Neuronal stem cell (in vitro differentiated cells): Measurements from ENCODE around the gene NAA60.
A peak's percentile ranks its signal among the peaks of the same experiment; 100 is the strongest.
"Not testable (repeated sequence)": the region's sequence is repeated elsewhere in the genome, so short reads cannot be mapped to it uniquely, and the experiment has no call there.

ENCODE experiments used
- DNase-seq: peaks from one replicate; pipeline ENCODE4 v3.0.0-alpha.2; 2013; ENCODE audit warnings: low spot score
- H2AFZ ChIP-seq: one replicate; pipeline ENCODE4 v1.6.1; 2013; ENCODE audit warnings: mild to moderate bottlenecking, low read length, inconsistent platforms
- H2AK5ac ChIP-seq: 2 replicates; pipeline ENCODE4 v1.6.1; 2013; ENCODE audit warnings: low read depth, mild to moderate bottlenecking, inconsistent platforms, low read length, moderate library complexity, mixed read lengths
- H2BK120ac ChIP-seq: 2 replicates; pipeline ENCODE4 v1.6.1; 2013; ENCODE audit warnings: low read depth, mild to moderate bottlenecking, inconsistent platforms, low read length, moderate library complexity, mixed read lengths
- H2BK12ac ChIP-seq: one replicate; pipeline ENCODE4 v1.6.1; 2013; ENCODE audit warnings: low read length, inconsistent platforms
- H2BK15ac ChIP-seq: 2 replicates; pipeline ENCODE4 v1.6.1; 2013; ENCODE audit warnings: mild to moderate bottlenecking, low read length, inconsistent platforms, mixed read lengths
- H2BK5ac ChIP-seq: one replicate; pipeline ENCODE4 v1.6.1; 2013; ENCODE audit warnings: inconsistent platforms, mild to moderate bottlenecking, low read length, moderate library complexity
- H3K14ac ChIP-seq: one replicate; pipeline ENCODE4 v1.6.1; 2013; ENCODE audit warnings: low read length, inconsistent platforms
- H3K18ac ChIP-seq: 2 replicates; pipeline ENCODE4 v1.6.1; 2013; ENCODE audit warnings: low read length, inconsistent platforms
- H3K23ac ChIP-seq: 2 replicates; pipeline ENCODE4 v1.6.1; 2013; ENCODE audit warnings: low read depth, mild to moderate bottlenecking, mixed read lengths, low read length, inconsistent platforms; ENCODE audit not compliant: poor library complexity
- H3K27ac ChIP-seq: replicated peaks from 3 replicates; pipeline ENCODE4 v1.5.1; 2013; ENCODE audit warnings: low read length, inconsistent platforms
- H3K27me3 ChIP-seq, 3 experiments: 2 replicates each; pipeline ENCODE4 v1.6.1; 2013; ENCODE audit warnings: low read length in 3 of 3, mild to moderate bottlenecking in 2 of 3, inconsistent platforms in 1 of 3, low read depth in 1 of 3, mixed read lengths in 1 of 3, moderate library complexity in 1 of 3; ENCODE audit not compliant: control insufficient read depth in 3 of 3, insufficient read depth in 3 of 3
- H3K36me3 ChIP-seq, 2 donors: replicated peaks in 1 of 2; 2 replicates each; pipeline ENCODE4 v1.6.1; 2013; ENCODE audit warnings: low read length in 2 of 2; ENCODE audit not compliant: control insufficient read depth in 2 of 2, insufficient read depth in 2 of 2
- H3K4ac ChIP-seq: 2 replicates; pipeline ENCODE4 v1.6.1; 2013; ENCODE audit warnings: inconsistent platforms, mild to moderate bottlenecking, low read length, moderate library complexity
- H3K4me1 ChIP-seq, 2 donors: 1 replicate in 1 of 2; 2 replicates in 1 of 2; pipeline ENCODE4 v1.6.1; 2013; ENCODE audit warnings: low read length in 2 of 2, low read depth in 1 of 2; ENCODE audit not compliant: control insufficient read depth in 2 of 2, insufficient read depth in 1 of 2
- H3K4me2 ChIP-seq: one replicate; pipeline ENCODE4 v1.6.1; 2013; ENCODE audit warnings: mild to moderate bottlenecking, low read length, inconsistent platforms; ENCODE audit not compliant: insufficient read depth, poor library complexity, severe bottlenecking
- H3K4me3 ChIP-seq, 2 donors: 2 replicates each; pipeline ENCODE4 v1.5.1; 2013; ENCODE audit warnings: low read length in 2 of 2, mild to moderate bottlenecking in 2 of 2, inconsistent platforms in 1 of 2, moderate library complexity in 1 of 2
- H3K79me1 ChIP-seq: one replicate; pipeline ENCODE4 v1.6.1; 2013; ENCODE audit warnings: low read depth, mild to moderate bottlenecking, inconsistent platforms, low read length, moderate library complexity
- H3K9ac ChIP-seq: one replicate; pipeline ENCODE4 v1.6.1; 2013; ENCODE audit warnings: mild to moderate bottlenecking, low read depth, low read length, inconsistent platforms; ENCODE audit not compliant: poor library complexity
- H3K9me3 ChIP-seq, 2 donors: replicated peaks in 1 of 2; 2 replicates each; pipeline versions ENCODE3 to v1.6.1; 2013; ENCODE audit warnings: low read length in 2 of 2, mild to moderate bottlenecking in 2 of 2, inconsistent platforms in 1 of 2, low read depth in 1 of 2, mixed read lengths in 1 of 2, moderate library complexity in 1 of 2; ENCODE audit not compliant: control insufficient read depth in 2 of 2, insufficient read depth in 1 of 2
- H4K8ac ChIP-seq: one replicate; pipeline ENCODE4 v1.6.1; 2013; ENCODE audit warnings: low read depth, mild to moderate bottlenecking, inconsistent platforms, low read length, moderate library complexity
- H4K91ac ChIP-seq: one replicate; pipeline ENCODE4 v1.6.1; 2013; ENCODE audit warnings: low read length, low read depth, mild to moderate bottlenecking, inconsistent platforms; ENCODE audit not compliant: poor library complexity
- WGBS, 2 donors: extraction: QIAGEN DNeasy Blood & Tissue Kit; methylation state at CpG; one replicate each; pipeline ENCODE4 v1.1.7; 2013; ENCODE audit warnings: missing lambda C conversion rate in 2 of 2, mixed read lengths in 1 of 2; ENCODE audit not compliant: insufficient read length in 2 of 2, insufficient replicate concordance in 1 of 2; ENCODE audit errors: extremely low coverage in 2 of 2; 5-methylcytosine and 5-hydroxymethylcytosine counted together

The NAA60 gene

DNA sequence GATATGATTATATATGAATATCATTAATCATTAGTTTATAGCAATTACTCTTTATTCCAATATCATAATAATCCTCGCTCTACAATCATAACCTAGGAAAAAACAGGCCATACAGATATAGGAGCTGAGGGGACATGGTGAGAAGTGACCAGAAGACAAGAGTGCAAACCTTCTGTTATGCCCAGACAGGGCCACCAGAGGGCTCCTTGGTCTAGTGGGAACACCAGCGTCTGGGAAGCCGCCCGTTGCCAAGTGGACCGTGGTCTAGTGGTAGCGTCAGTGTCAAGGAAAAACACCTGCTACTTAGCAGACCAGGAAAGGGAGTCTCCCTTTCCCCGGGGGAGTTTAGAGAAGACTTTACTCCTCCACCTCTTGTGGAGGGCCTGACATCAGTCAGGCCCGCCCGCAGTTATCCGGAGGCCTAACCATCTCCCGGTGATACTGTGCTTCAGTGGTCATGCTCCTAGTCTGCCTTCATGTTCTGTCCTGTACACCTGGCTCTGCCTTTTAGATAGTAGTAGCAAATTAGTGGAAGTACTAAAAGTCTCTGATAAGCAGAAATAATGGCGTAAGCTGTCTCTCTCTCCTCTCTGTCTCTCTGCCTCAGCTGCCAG, 83.8 kb downstream of the NAA60 start:
- H3K4me1 ChIP-seq, H3K4me2 ChIP-seq, DNase-seq, H3K4me3 ChIP-seq, H2AFZ ChIP-seq, H2BK120ac ChIP-seq, H4K91ac ChIP-seq, H2BK5ac ChIP-seq, H3K27ac ChIP-seq, H4K8ac ChIP-seq, H3K4ac ChIP-seq, H3K14ac ChIP-seq, H3K79me1 ChIP-seq, H3K9ac ChIP-seq, H2BK12ac ChIP-seq, H3K18ac ChIP-seq, H2BK15ac ChIP-seq, H2AK5ac ChIP-seq, H3K27me3 ChIP-seq, H3K23ac ChIP-seq: not testable (repeated sequence)
- Histone ChIP-seq H3K36me3 (peaks cover 21 to 89% of the 10 kb centered on the region in 2 donors), H3K9me3 (peaks cover 2 to 22% of the 10 kb centered on the region in 2 donors)
- no CpG with 5 or more reads among the region's 12 CpGs for whole genome bisulfite sequencing, 2 donors

DNA sequence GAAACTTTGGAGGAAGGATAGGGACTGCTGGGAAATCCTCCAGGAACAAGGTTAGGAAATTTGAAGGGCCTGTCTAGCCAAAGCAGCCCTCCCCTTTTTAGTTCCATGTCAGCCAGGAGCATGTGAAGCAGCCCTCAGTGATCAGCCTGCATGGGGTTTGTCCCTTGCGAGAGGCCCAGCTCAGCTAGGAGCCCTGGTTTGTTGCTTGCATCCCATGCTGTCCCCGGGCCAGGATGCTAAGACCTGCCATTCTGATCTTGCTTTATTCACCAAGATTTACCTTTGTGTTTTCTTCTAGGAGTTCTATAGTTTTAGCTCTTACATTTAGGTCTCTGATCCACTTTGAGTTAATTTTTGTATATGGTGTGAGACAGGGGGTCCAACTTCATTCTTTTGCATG, 84.9 kb downstream of the NAA60 start:
- no peak overlapping the region for H3K4me2 ChIP-seq
- no peak overlapping the region for H3K18ac ChIP-seq
- H3K36me3 ChIP-seq, result peaks cover 25 to 89% of the 10 kb centered on the region in 2 donors
- no peak overlapping the region for H2BK5ac ChIP-seq
- H4K8ac ChIP-seq, result no peak overlapping the region
- no peaks in the 10 kb centered on the region for H3K27me3 ChIP-seq
- H3K4ac ChIP-seq, result no peak overlapping the region
- no CpG with 5 or more reads among the region's 2 CpGs for WGBS, 2 donors
- no peaks in the 10 kb centered on the region for H3K79me1 ChIP-seq
- H3K23ac ChIP-seq, result no peak overlapping the region
- H3K9ac ChIP-seq, result no peak overlapping the region
- no peak overlapping the region for H3K4me3 ChIP-seq
- peaks cover 2 to 22% of the 10 kb centered on the region in 2 donors for H3K9me3 ChIP-seq
- no peak overlapping the region for H2BK120ac ChIP-seq
- no peak for DNase-seq
- H3K4me1 ChIP-seq, result no peaks in the 10 kb centered on the region
- no peak overlapping the region for H2AFZ ChIP-seq
- H4K91ac ChIP-seq, result no peak overlapping the region
- no peak overlapping the region for H2AK5ac ChIP-seq
- no peak overlapping the region for H2BK12ac ChIP-seq
- H2BK15ac ChIP-seq, result no peak overlapping the region
- no peak overlapping the region for H3K14ac ChIP-seq
- H3K27ac ChIP-seq, result no peak overlapping the region

GRCh38 chr16:3529175-3529574, 85.7 kb downstream of the NAA60 start:
- H2AK5ac ChIP-seq, result no peak overlapping the region
- peaks cover 31 to 89% of the 10 kb centered on the region in 2 donors for H3K36me3 ChIP-seq
- no peak overlapping the region for H3K4me2 ChIP-seq
- no peak overlapping the region for H2BK120ac ChIP-seq
- H3K23ac ChIP-seq, result no peak overlapping the region
- H3K14ac ChIP-seq, result no peak overlapping the region
- H3K9me3 ChIP-seq, result peaks cover 2 to 22% of the 10 kb centered on the region in 2 donors
- no peaks in the 10 kb centered on the region for H3K79me1 ChIP-seq
- H3K4me1 ChIP-seq, result no peaks in the 10 kb centered on the region
- no peak overlapping the region for H4K91ac ChIP-seq
- no peak overlapping the region for H2AFZ ChIP-seq
- no peak overlapping the region for H3K18ac ChIP-seq
- H4K8ac ChIP-seq, result no peak overlapping the region
- H2BK5ac ChIP-seq, result no peak overlapping the region
- H3K4me3 ChIP-seq, result no peak overlapping the region
- H3K27me3 ChIP-seq, result no peaks in the 10 kb centered on the region
- no peak overlapping the region for H3K9ac ChIP-seq
- DNase-seq, result no peak
- no peak overlapping the region for H2BK12ac ChIP-seq
- H3K4ac ChIP-seq, result no peak overlapping the region
- H3K27ac ChIP-seq, result no peak overlapping the region
- H2BK15ac ChIP-seq, result no peak overlapping the region

DNA sequence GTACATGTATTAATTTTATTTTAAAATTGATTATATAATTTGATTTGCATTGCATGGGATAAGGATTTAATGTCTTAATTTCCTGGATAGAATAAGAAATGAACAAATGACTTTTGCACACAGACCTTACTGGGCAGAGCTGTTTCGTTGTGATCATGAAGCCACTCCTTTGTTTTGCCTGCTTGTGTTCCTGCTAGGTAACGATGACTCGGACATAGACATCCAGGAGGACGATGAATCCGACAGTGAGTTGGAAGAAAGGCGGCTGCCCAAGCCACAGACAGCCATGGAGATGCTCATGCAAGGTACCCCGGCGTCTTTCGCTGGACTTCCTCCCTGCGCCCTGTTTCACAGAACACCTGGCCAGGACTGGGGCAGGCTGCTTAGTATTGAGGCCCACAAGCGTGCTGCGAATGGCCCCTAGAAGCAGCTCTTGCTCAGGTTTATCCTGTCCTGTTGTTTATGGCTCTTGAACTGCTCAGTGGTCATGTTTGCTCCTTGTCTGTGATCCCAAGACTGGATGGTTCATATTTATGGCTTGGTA, 87.0 kb downstream of the NAA60 start:
- Histone ChIP-seq H3K14ac (no peak overlapping the region), H3K79me1 (no peaks in the 10 kb centered on the region), H3K4me1 (no peaks in the 10 kb centered on the region), H4K91ac (no peak overlapping the region), H2BK12ac (no peak overlapping the region), H3K9ac (peak overlapping the region; percentile 7), H2BK5ac (no peak overlapping the region), H3K27ac (no peak overlapping the region), H3K36me3 (peaks cover 33 to 90% of the 10 kb centered on the region in 2 donors), H2BK120ac (no peak overlapping the region), H3K27me3 (no peaks in the 10 kb centered on the region), H3K18ac (no peak overlapping the region), H4K8ac (no peak overlapping the region), H3K23ac (no peak overlapping the region), H2AFZ (no peak overlapping the region), H2AK5ac (no peak overlapping the region), H3K4ac (no peak overlapping the region), H3K9me3 (peaks cover 2 to 22% of the 10 kb centered on the region in 2 donors), H2BK15ac (no peak overlapping the region), H3K4me2 (no peak overlapping the region), H3K4me3 (peak overlapping the region in 1 of 2 donors; percentile 59)
- DNase-seq, result no peak
- no CpG with 5 or more reads among the region's 12 CpGs for WGBS, 2 donors
